A673 (cell line): ENCODE measurements around the gene TNP1.

Source experiments
- CTCF ChIP-seq: fragments of 300-800, 200-600 bp; sonication (generic); conservative IDR thresholded peaks from 2 replicates; pipeline ENCODE4 v1.5.1; 2017; ENCODE audit warnings: low read depth, mild to moderate bottlenecking, antibody characterized with exemption, low read length, moderate library complexity, mixed read lengths
- EZH2 ChIP-seq: fragments of 200-600 bp; sonication (generic); IDR thresholded peaks from 2 replicates; pipeline ENCODE4 v1.6.1; 2017; ENCODE audit warnings: borderline replicate concordance, low read depth, mild to moderate bottlenecking, mixed read lengths, antibody characterized with exemption, low read length; ENCODE audit not compliant: poor library complexity, severe bottlenecking

- TF ChIP-seq CTCF (no peak), EZH2 (no peak)
Observed at GRCh38 chr2:216885117-216885553, 25.3 kb upstream of the TNP1 start.
